HG02981 (cell line): Measurements from ENCODE around the gene SIAH2.
A peak's percentile ranks its signal among the peaks of the same experiment; 100 is the strongest.

Source experiments
- ATAC-seq: cut with Tn5 transposase; IDR thresholded peaks from one replicate; pipeline ENCODE4 v1.9.1; 2021; ENCODE audit warnings: mild to moderate bottlenecking, moderate library complexity; ENCODE audit not compliant: unreplicated experiment

SIAH2 gene

DNA sequence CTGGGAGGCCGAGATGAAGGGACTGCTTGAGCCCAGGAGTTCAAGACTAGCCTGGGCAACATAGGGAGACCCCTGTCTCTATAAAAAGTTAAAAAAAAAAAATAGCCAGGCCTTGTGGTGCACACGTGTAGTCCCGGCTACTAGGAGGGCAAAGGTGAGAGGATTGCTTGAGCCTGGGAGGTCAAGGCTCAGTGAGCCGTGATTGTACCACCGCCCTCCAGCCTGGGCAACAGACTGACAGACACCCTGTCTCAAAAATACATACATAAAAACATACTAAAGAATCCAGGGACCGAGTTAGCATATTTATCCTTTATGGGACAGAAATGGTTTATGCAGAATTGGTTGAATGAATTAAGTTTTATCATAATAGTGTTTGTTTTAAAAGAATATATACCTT lies 13.7 kb downstream of the SIAH2 start:
- no peak for ATAC-seq

DNA sequence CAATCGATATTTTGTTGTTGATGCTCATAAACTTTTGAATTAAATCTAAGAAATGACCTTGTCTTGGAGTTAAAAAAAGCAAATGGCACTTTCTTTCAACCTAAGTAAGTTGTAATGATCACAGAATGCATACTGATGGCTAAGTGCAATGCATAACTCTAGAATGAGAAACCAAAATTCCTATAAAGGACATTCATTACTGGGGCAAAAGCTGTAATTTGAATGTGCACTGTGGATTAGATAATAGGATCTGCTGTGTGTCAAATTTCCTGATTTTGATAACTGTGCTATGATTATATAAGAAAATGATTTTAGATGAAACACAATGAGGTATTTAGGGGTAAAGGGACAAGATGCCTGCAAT lies 14.3 kb downstream of the SIAH2 start:
- no peak for ATAC-seq

DNA sequence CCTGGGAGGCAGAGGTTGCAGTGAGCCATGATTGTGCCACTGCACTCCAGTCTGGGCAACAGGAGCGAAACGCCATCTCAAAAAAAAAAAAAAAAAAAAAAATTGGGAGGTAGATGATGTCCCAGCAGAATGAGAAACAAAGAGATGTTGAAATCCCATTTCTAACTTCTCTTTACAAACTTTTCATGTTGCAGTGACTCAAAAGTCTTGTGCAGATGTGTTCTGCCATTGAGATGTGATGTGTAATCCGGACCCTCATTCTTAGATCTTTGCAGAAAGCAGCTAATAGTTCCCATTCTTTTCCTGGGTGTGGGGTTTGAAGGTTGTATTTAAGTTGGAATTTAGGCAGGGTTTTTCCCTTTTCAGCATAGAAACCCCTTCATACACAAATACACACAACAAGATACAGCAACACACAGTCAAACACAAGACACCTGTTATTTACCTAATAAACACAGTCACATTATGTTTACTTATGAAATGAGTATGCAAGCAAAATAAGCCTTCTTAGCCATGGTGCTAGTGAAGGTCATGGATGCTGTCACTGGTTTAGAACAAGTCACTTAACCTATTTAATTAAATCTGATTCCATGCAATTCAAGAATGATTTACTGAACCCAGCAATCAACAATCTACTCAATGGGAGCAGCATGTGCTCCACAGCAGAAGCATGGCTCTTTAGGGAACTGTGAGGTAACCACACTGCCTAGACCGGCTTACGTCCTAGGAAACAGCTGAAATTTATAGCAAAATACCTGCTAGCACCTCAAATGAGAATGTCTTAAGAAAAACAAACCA lies 14.9 kb downstream of the SIAH2 start:
- ATAC-seq, result no peak

DNA sequence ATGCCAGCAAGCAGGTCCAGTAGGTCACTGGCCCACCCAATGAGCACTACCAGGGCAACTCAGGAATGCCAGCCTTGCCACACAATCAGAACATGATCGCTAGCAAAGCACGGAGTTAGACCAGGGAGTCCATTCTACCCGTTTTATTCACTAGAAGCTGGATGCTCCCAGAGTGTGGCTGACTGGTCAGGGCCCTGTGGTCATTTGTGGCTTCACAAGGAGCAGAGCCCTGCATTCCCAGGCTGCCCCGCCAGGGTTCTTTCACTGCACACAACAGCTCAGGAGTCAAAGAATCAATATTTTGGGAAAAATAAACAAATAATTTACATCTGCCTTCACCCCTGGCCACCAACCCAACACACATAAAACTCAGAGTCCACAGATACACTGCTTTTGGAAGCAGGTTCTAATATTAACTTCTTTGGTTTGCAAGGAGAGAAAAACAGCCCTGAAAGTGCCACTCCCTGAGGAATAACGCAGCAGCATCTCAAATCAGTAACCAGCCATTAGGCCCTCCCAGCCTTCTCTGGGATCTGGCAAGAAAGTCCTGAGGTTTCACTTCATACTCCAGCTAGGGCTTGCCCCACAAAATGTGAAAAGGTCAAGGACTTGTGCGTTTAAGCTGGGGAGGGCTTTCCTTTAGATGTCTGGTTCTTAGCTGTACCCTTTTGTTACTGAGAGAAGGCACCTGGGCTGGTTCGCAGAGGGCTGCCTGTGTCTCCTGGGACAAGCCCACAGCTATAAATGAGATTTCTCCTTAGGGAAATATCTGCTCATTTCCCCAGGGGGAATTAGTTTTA lies 16.0 kb downstream of the SIAH2 start:
- ATAC-seq, result no peak

DNA sequence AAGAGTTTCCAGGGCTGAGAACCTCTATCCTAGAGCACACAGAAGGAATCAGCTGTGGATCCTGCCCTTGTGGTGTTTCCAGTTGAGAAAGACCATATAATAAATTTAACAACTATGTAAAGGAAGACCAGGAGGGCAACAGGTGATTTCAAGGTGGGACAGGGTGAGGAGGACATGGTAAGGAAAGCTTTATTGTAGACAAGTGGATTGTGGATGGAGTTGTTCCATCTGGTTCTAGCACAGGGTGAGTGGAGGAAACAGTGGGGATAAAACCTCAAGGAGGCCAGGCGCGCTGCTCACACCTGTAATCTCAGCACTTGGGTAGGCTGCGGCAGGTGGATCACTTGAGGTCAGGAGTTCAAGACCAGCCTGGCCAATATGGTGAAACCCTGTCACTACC lies 17.1 kb downstream of the SIAH2 start:
- ATAC-seq, result no peak

DNA sequence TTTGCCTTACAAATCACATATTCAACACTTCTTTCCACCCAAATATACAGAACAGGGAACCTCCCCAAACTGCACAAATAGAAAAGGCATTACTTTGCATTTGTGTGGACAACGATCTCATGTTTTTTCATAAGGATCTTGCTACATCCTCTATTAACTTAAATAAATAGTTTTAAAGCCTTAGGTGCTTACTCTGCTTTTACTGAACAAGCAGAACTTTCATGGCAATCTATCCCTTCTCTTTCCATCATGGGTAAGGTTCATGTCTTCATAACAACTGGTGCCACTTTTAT lies 18.1 kb downstream of the SIAH2 start:
- no peak for ATAC-seq

DNA sequence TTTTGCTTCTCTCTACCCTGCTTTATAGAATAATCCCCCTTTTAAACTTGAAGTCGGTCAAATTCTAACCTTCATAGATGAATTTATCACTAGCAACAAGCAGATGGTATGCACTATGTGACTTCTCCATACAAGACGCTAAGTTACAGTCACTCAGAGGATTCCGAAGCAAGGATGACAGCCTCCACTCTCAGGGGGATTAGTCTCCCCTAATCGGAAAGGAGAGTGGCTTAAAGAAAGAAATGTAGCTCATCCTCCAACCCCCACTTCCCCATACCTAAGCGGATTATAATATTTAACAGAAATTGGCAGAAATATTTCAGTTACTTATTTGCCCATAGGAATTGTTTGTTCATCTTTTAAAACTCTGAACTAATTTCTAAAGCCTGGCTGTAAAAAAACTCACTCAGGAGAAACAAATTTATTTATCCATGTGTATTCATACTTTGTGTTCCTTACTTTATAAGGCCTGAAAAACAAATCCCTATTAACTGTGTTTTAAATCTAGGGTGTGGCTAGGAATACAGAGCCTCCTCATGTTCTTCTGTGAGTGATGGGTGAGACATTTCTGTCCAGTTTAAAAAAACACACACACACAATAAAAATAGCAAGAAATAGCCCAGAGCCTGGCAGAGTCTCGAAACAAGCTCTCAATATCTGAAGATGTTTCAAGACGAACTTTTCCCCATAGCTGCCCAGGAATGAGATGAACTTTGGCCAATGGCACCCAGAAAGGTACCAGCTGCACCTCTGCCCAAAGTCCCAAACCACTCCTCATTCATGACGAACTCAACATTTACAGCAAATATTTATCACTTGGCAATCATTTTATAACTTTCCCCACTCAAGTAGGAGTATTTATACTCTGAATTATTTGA lies 18.7 kb downstream of the SIAH2 start:
- ATAC-seq, result no peak

DNA sequence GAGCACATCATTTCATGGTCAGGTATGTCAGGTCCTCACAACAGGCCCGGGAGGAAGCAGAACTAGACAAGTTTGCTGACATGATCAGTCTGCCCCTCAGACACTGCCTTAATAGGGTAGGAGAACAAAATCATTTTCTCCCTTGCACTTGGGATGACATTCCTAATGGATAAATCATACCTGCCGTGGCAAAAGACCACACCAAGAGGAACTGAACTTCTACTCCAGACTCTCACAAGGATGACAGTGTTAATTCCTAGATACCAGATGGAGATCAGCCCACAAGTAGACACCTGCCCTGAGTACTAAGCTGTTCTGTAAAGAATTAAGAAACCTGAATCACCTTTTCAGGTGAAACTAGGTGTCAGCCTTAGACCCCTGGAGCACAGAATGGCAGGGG lies 19.5 kb downstream of the SIAH2 start:
- ATAC-seq, result no peak

DNA sequence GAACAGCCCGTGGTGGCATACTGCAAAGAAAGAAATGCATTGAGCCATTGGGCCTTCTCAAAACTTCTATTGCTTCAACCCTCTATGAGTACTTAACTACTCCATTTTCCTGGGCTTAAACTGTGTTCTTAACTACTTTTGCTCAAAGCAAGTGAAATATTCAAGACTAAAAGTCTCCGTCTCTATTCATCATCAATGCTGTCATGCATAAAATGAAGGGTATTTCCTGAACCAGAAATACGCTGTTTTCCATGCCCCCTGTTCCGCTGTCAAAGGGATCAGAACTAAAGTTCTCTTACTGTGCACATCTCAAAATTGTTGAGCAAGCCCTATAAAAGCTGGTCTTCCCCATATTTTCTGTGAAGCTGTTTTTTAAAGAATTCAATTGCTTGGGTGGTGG lies 20.3 kb downstream of the SIAH2 start:
- ATAC-seq, result no peak

DNA sequence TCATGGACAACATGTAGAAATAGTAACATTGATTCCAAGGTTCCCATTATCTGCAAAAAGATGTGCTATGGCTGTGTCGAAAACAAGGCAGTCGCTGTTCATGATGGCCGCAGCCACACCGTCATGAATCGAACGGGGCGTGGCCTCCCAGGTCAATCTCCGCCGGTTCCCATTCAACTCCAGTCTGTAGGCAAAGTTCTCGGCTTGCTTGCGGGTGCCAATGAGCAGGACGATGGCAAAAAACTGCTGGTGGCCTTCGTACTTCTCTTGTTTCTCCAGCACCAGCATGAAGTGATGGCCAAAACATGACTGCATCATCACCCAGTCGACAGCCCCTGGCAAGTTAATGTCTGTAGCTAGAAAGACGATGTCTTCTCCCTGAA lies 20.8 kb downstream of the SIAH2 start:
- ATAC-seq, result no peak

DNA sequence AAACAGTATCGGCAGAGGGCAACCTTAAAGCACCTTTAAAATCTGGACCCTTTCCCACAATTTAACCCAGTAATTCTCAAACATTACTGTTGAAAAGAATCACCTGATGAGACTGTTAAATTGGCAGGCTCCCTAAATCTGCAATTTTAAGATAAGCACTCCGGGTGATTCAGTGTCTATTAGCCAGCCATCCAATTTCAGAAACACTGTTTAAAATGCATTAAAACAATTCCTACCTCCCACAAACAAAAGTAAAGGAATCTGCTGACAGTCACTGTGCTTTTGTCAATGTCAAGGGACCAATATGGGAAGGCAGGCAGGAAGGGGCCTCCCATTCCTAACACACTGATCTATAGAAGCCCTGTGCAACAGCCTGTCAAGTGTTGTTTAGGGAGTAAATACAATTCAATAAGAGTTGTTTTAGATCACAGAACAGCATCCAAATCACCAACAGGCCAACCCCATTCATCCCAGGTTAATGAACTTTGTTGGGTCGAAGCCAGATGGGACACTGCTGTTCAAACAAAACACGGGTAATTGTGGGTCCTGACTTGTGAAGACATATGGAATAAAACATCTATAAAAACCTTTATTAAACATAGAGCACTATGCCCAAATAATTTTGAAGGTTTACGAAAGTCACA lies 21.4 kb downstream of the SIAH2 start:
- no peak for ATAC-seq

DNA sequence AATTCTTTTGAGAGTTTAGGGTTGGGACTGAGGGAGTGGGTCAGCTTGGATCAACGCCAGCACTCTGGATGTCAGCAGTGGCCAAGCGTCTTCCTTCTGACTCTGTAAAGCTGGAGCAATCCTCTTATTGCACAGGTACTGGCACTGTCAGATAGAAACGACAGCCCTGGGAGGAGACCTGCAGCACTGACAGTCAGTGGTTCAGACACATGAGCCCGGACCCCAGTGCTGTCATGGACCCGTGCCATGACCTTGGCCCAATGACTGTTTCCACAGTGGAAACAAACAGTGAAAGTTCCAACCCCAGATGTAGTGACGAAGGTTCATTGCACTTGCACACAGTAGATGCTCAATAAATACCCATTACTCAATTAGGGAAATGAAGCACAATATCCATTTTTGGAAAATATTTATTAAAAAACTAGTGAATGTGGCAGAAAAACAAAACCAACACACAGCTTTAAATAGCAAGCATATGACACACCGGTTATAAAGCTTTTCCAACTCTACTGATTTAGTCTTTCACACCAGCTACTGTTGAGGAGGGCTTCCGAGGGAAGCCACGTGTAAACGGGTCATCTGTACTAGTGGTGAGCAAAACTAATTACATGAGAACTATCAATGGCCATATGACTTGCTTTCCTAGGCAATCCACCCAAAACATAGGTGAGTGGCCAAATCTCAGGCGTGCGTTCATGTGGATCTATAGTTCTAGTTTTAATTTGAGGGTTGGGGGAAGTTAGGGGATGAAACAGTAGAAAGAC lies 22.1 kb downstream of the SIAH2 start:
- no peak for ATAC-seq

DNA sequence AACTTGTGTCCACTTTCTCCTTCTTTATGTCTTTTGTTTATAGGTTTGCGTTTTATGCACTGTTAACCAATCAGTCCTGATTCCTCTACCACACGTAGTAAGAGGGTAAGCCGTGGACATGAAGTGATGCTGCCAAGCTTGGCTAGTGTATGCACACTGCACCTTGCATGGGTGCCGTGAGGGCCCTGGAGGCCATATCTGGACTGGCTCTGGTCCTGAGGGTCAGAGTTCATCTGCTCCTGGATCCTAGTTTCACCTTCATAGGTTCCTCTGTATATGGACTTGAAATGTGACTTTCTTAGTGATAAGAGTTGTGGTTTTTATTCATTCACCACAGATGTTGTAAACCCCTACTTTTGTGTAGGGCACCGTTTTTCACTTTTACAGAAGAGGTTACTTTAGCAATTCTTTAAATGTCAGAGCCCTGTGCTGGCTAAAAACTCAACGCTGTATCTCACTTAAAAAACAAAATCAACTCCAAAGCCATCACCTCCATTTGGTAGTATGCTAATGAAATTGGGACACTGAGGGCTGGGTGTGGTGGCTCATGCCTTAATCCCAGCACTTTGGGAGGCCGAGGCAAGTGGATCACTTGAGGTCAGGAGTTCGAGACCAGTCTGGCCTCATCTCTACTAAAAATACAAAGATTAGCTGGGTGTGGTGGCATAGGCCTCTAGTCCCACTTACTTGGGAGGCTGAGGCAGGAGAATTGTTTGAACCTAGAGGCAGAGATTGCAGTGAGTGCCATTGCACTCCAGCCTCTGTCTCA lies 22.9 kb downstream of the SIAH2 start:
- ATAC-seq, result peak; percentile 25

DNA sequence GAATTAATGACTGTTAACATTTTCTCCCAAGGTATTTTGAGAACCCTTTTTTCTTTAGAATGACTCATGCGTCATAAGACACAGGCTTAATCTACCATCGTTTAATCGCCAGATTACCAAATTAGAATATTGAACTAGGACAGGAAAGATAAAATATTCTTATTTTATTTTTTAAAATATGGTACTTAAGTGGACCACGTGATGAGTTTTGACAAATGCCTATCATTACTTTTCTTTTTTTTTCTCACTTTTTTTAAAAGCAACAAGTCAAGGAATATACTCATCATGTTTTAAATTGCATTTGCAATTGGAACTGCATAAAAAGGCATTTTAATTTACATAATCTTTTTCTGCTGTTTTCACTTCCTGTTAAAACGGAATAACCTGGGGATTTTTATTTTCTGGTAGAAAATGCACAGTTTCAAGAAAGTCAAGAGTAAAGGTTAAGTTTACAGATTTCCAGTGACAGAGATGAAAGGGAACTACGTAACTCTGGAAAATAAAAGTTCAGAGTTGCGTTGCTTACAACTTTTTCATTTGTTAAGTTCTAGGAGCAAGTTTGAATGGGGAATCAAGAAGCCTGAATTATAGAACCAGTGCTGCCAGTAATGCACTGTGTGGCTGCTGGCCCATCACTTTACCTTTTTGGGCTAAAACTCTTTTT lies 23.6 kb downstream of the SIAH2 start:
- ATAC-seq, result peak; percentile 30

DNA sequence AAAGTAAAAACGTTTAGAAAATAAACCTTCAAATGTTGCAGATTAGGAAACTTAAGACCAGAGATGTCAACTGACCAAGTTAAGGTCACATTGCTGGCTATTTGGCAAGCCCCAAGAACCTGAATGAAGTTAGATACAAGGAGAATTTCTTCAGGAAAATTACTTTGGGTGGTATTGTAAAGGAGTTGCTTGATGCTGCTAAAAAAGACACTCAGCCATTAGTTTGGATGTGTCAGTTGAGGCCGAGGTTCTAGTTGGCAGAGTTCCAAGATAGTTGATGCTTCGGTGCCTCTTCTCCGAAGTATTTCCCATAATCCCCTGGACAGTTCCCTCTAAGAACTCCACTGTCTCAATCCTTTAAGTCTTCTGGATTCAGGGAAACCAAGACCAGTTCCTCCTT lies 24.3 kb downstream of the SIAH2 start:
- ATAC-seq, result no peak

DNA sequence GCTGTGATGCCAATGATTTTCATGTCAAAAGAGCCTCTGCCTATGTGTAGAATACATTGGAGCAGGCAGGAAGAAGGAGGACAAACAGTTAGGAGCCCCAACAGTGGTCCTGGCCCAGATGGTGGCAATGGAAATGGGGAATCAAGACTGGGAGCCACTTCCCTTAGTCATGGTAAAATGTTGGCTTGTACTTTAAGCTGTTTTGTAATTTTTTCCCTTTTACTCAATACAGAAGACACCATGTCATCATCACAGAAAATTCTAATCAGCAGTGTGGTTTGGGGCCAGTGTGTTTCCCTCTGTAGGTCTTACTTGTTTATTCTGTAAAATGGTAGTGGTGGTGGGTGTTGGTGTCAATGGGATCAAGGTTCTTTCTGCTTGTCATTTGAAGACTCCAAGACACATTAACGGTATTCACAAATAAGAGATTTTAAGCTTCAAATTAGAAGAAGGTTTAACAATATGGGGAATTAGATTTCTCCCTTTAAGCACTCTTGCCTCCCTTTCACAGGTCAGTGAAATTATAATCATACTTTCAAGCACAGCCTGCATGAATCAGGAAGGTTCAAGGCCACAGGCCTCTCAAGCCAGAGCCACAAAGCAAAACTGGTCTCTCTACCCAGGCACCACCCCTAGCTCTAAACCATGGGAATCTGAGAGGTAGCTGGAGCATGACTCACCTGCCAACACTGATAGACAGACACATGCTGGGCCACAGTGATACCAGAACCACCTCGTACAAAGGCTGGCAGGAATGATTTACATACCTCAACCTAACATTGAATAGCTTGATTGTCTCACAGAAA lies 24.9 kb downstream of the SIAH2 start:
- ATAC-seq, result peak; percentile 56

DNA sequence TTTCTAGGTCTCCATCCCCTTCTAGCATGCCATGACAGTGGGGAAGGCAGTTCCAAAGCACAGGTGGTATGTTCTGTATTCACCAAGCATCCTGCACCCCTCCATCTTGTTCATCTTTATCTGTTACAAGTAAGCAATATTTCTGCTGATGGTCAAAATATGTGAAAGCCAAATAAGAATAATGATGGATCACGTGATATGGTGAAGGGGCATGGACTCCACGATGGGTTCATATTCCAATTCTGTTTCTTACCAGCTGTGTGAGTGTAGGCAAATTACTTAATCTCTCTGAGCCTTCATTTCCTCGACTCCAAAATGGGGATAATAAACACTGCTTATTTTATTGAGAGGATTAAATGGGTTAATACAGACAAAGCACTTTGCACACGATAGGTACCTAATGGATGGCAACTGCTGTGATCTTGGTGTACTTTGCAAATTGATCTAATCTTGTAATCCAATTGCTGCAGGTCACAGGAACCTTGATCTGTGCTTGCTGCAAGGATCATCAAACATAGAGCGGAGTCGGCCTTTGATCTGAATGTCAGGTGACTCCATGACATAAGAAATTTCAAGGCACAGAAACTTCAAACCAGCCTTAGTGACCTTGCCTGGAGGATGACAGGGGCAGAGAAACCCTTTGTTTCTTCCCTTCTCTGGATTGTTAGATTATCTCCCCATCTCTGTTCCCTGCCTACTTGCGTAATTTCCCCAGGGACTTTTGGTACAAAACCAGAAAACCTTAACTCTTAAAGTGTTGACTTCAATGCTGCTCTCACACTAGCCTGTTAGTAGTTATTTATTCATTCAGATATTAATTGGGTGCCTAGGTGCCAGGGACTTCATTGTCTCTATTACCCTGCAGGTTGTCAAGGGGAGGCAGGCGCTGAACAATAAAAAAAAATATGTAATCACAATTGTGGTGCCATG lies 25.8 kb downstream of the SIAH2 start:
- no peak for ATAC-seq
